Ureter (tissue), 1 donor: Measurements from ENCODE around the gene NLRP1. TPM values are rescaled to one million over a fixed set of nuclear protein-coding genes. Genes with fewer than 3 reads are reported as not detected.
A peak's percentile ranks its signal among the peaks of the same experiment; 100 is the strongest.

ENCODE experiments used
- DNase-seq: peaks from one replicate; pipeline ENCODE4 v3.0.0-alpha.2; 2020; ENCODE audit warnings: low spot score
- total RNA-seq: library from RNA; stranded (reverse); gene quantifications from one replicate; pipeline ENCODE4 v1.2.4, GENCODE V29; 2023
- donor health status: DM: yes; HTN: yes; CAD: no.

Gene NLRP1
- total RNA-seq, 1 donor from 2014 or later, result 34.2 TPM

GRCh38 chr17:5557485-5557884 lies 26.8 kb downstream of the NLRP1 start:
- DNase-seq, result no peak

- no peak for DNase-seq
Observed at GRCh38 chr17:5555254-5555653, 29.1 kb downstream of the NLRP1 start.

DNA sequence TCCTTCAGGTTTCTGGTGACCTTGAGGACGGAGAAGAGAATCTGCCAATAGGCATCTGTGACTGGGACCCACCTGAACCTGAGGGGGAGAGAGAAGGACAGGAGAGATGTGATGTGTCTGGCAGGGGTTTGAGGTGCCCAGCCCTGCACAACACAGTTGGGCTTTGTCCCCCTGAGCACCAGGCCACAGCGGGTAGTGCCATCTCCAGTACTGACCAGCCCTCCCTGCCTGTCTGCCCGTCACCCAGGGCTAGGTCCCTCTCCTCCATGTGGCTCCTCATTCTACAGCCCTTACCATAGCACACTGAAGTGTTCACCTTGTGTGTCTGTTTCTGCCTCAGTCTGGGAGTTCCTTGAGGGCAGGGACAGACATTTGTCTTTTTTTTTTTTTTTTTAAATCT lies 30.8 kb downstream of the NLRP1 start:
- DNase-seq, result no peak

- no peak for DNase-seq
Observed at GRCh38 chr17:5552841-5553240, 31.5 kb downstream of the NLRP1 start.

GRCh38 chr17:5545051-5545987 lies 39.0 kb downstream of the NLRP1 start:
- DNase-seq, result no peak

DNA sequence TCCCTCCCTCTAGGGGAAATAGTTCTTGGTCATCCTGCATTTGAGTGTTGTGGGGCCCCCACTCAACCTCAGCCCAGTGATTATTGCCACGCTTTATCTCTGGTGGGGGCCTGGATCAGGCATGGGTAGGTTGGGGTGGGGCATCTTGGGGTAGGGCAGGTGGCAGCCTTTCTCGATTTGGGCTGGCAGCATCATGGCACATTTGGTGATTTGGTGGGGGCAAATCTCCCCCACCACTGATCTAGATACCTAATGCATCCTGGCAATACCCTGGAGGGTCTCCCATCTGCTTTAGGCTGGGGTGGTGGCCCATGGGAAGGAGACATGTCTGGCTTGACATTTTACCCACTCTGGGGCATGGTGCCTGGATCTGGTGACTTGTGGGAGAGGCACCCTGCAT lies 40.2 kb downstream of the NLRP1 start:
- DNase-seq, result no peak

GRCh38 chr17:5541610-5542202 lies 42.6 kb downstream of the NLRP1 start:
- peak; percentile 13 for DNase-seq

- DNase-seq, result no peak
Observed at GRCh38 chr17:5540321-5540720, 44.0 kb downstream of the NLRP1 start.

- no peak for DNase-seq
Observed at GRCh38 chr17:5539286-5539685, 45.0 kb downstream of the NLRP1 start.

DNA sequence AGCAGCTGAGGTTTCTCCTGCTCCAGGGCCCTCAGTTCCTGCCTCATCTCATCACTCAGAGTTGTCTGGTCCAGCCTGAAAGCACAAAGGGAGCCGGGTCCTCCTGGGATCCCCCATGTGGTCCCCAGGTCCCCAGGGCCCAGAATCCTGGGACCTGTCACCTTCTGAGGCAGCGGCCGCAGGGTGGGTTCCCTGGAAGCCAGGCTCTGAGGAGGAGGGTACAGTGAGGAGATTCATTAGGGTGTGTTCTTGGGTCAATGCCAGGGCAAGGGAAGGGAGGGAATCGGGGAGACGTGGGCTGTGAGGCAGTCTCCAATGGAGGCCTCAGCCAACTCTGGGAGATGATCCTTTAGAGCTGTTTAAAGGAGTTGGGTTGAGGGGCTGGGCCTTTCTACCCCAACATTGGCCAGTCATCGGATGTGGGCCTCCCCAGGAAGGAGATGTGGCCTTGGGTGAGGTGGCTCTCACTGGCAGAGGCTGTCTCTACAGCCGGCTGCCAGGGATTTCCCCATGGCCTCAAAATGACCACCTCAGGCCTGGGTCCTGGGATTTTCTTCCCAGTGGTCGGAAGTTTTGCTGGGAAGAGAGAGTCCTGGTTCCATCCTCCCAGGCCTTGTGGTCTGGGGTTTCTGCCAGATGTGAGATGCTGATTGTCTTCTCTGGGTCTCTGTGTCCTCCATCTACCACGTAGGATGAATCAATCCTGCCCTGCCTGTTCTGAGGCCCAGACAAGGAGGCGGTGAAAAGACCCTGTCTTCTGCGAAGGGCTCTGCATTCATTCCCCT lies 47.3 kb downstream of the NLRP1 start:
- no peak for DNase-seq

- no peak for DNase-seq
Observed at GRCh38 chr17:5535436-5535835, 48.9 kb downstream of the NLRP1 start.

- DNase-seq, result no peak
Observed at GRCh38 chr17:5533486-5534315, 50.6 kb downstream of the NLRP1 start.

DNA sequence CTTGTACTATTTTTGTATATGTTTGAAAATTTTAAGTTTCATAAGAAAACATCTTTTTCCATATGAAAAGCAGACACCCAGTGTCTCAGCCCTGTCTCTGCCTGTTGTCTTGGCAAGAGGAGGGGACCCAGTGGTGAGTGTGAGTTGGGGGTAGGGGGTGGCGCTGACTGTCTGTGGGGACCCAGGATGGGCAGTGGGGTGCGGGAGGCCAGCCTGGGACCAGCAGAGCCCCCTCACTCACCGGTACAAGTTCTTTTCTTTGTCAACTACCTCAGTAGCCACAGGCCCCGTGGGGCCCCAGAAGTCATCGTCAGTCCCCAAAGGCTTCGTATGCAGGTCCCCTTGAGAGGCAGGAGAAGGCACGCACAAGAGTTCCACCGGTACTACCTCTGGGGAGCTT lies 51.7 kb downstream of the NLRP1 start:
- no peak for DNase-seq

DNA sequence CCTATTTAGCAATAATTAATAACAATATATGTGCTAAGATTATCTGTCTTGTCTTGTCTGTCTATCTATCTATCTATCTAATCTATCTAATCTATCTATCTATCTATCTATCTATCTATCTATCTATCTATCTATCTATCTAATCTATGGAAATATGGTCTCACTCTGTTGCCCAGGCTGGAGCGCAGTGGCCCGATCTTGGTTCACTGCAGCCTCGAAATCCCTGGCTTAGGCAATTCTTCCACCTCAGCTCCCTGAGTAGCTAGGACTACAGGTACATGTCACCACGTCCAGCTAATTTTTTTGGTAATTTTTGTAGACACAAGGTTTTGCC lies 53.3 kb downstream of the NLRP1 start:
- no peak for DNase-seq

- DNase-seq, result no peak
Observed at GRCh38 chr17:5530265-5531084, 53.8 kb downstream of the NLRP1 start.

GRCh38 chr17:5527601-5528250 lies 56.6 kb downstream of the NLRP1 start:
- DNase-seq, result no peak

- DNase-seq, result peak; percentile 66
Observed at GRCh38 chr17:5526821-5527598, 57.3 kb downstream of the NLRP1 start.

GRCh38 chr17:5523249-5523648 lies 61.1 kb downstream of the NLRP1 start:
- DNase-seq, result no peak

DNA sequence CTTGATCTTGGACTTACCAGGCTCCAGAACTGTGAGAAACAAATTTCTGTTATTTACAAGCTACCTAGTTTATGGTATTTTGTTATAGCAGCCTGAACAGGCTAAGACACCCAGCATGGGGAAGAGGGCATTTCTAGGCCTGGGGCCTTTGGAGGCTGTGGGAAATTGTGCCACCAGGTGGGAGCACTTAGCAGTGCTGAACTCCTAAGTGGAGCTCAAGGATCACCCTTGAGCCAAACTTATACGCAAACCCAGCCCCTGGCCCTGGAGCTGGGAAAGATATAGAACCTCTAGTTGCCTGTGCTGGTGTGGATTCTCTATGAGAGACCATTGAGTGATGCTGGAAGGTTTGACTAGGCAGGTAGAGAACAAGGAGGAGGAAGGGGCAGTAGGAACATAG lies 61.8 kb downstream of the NLRP1 start:
- no peak for DNase-seq
